ENCODE data around the gene OLFM1.

Gene OLFM1

GRCh38 chr9:135090081-135090480 is 2.6 kb downstream of the OLFM1 start:
- no peak for DNase-seq (ENCODE audit: low read depth)

DNA sequence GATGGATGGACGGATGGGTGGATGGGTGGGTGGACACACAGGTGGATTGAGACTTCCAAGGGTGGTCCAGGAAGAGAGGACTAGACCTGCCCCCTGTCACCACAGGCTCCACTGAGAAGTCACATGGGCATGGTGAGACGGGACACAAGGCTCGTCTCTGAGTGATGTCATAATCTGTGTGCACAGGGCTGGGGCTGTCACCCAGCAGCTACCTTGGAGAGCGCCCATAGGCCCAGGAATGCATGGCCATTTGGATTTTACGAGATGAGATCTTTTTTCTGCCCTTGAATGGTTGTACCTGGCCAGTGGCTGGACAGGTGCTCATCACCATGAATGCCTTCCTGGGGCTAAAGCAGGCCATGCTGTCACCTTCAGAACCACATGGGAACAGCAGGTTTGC is 3.1 kb downstream of the OLFM1 start:
- DNase-seq (ENCODE audit: low read depth) = no peak

- DNase-seq (ENCODE audit: low read depth) = no peak
Observed at GRCh38 chr9:135091545-135091944, 4.1 kb downstream of the OLFM1 start.

GRCh38 chr9:135093111-135093510 is 5.6 kb downstream of the OLFM1 start:
- no peak for DNase-seq (ENCODE audit: low read depth)

DNA sequence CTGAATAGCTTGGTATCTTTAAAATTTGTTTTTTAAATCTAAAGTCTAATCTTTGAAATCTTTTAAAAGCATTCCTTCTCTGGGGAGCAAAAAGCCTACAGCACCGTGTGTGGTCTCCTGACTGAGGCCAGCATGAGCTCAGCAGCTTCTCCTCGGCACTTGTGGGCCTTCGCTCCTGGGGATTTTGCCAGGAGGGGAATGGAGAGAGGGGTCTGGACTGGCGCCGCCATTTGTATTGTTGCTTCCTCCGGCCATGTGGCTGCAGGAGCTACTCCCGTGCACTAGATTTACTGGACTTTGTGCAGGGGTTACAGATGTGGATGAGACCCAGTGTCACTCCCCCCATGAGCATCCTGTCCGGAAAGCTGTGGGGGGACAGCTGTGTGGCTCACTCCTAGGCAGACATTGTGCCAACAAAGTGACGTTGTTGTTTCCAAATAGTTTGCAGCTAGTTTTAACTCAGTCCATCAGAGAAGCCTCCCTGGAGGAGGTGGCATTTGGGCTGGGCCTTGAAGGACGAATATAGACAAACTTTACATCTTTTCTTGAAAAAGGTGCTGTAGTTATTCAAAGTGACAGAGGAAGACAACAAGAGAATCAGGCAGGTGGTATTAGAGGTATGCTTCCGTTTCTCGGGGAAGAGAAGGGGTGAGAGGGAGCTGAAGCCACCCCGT is 6.6 kb downstream of the OLFM1 start:
- no peak for DNase-seq (ENCODE audit: low read depth)

GRCh38 chr9:135095470-135096407 is 8.3 kb downstream of the OLFM1 start:
- no peak for DNase-seq (ENCODE audit: low read depth)

DNA sequence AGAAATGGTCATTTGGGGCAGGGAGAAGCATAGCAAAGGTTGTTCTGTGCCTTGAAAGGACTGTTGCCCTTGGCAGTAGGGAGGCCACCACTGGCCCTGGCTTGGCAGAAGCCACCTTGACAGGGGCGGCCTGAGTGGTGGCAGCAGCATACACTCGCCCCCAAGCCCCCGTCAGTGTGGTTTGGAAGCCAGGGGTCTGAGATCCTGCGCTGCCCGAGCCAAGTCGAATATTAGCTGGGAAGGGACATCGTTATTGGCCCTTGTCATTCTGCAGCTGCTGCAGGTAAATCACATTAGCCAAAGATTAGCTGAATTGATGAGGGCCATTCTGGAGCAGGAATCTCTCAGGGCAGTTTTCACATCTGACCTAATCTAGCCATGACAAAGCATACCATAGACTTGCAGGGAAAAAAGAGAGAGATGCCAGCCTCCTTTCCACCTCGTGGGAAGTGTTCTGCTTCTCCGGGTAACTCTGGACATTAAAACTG is 9.0 kb downstream of the OLFM1 start:
- DNase-seq (ENCODE audit: low read depth) = no peak

GRCh38 chr9:135098400-135099105 is 11.1 kb downstream of the OLFM1 start:
- DNase-seq (ENCODE audit: low read depth) = no peak

DNA sequence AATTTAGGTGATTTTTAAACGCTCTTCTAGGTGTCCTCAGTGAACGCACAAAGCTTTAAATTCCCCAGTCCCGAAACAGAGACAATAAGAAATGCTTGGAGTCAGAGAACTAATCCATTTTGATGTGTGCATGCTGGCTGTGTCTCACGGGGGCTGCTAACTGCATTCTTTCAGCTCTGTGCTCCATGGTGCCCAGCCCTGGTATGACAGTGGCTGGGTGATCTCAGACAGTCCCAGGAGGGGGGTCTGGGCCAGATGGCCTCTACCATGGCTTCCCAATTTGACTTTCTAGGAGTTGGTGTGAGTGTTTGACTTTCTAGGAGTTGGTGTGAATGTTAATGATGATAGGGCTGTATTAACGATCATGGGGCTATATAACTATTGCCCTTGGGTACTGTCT is 12.1 kb downstream of the OLFM1 start:
- no peak for DNase-seq (ENCODE audit: low read depth)

GRCh38 chr9:135100241-135100681 is 12.8 kb downstream of the OLFM1 start:
- no peak for DNase-seq (ENCODE audit: low read depth)

GRCh38 chr9:135100725-135101410 is 13.4 kb downstream of the OLFM1 start:
- no peak for DNase-seq (ENCODE audit: low read depth)

DNA sequence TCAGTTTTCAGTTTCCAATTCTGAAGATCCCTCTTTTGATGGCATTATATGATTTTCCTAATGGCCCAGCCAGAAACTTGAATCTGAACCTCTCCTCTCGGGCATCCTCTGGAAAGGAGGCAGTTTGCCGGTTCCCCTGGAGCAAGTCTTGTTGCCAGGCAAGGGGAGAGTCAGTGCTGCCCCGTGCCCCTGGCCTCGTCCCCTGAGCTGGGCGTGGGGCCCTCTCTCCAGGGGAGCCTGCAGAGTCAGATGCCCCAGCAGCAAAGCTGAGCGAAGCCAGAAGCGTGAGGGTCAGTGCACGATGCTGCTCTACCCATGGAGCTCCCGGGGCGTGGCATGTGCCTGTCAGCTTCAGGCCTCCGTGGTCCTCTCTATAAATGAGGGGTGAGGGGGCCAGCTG is 14.0 kb downstream of the OLFM1 start:
- no peak for DNase-seq (ENCODE audit: low read depth)

GRCh38 chr9:135101926-135102325 is 14.5 kb downstream of the OLFM1 start:
- no peak for DNase-seq (ENCODE audit: low read depth)

DNA sequence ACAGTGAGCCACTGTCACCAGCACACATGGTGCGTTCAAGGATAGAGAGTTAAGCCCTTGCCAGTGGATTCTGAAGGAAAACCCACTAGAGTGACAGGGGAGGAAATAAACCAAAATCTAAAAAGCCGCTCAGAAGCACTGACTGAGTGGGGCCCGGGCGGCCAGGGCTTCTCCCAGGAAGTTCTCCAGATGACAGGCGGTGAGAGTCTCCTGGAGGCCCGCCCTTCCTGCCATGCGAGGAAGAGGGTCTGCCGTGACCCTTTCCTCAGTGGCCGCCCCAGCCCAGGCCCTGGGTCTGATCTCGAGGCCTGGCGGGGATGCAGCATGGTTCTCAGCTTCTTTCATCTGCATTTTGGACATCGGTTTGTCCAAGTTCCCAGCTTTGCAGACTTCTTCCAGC is 14.9 kb downstream of the OLFM1 start:
- no peak for DNase-seq (ENCODE audit: low read depth)

DNA sequence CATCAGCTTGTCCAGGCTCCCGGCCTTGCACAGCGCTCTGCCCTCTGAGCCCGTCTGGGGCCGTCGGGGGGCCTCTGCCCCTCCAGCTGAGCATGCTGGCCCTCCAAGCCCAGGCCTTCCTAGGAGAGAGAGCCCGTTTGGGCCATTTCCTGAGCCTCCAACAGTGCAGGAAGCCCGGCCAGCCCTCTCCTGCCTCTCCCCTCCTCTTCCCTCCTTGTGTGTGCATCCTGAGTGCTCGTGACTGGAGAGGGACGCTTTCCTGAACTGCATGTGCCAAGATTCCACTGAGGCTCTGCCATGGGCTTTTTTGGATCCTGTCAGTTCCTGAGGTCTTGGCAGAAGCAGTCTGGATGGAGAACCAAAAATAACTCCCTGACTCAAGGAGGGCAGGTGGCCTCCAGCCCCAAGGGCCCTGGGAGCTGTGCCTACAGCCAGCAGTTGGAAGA is 15.6 kb downstream of the OLFM1 start:
- DNase-seq (ENCODE audit: low read depth) = no peak

DNA sequence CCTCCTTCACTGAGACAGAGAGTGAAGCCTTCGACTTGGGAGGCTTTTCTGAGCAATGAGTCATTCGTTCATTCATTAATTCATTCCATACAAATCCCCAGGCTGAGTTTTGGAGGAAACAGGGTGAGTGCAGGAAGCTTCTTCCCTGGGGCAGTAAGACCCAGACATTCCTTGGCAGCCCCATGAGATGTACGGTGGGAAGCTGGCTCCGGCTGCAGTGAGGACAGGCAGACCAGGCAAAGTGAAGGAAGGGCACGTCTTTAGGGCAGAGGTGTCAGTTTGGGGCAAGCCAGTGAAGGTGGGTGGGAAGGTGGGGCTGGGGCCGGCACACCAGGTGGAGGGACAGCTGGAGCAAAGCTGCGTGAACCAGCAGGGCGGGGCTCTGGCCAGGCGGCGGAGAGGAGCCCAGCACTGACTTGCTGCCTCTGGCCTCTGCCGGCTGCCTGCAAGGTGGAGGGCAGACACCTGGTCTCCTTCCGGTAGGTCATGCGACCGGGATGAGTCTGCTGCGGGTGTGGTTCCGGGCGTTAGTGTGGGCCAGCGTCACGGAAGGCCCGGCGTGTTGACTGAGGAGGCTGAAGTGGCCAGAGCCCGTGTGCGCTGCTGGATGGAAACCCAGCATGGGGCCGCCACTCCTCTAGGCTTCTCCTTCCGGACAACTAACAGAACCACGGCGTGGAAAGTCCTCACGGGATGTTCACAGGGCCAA is 16.6 kb downstream of the OLFM1 start:
- DNase-seq (ENCODE audit: low read depth) = no peak

DNA sequence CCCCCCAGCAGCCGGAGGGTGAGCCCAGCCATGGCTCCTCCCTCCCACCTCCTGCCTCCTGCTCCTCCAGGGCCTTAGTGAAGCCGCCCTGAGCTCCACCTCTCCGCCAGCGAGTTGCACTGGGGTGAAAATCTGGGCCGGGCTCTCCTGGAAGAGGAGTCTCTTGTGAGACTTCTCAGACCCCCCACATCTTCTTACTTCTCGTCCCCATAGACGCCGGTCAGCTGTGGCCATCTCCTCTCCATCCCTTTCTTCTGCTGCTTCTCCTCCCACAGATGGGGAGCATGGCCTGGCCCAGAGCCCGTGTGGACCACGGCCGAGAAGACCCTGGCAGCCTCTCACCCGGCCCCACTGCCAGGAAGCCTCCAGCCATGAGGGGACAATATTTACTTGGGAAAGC is 17.3 kb downstream of the OLFM1 start:
- no peak for DNase-seq (ENCODE audit: low read depth)

DNA sequence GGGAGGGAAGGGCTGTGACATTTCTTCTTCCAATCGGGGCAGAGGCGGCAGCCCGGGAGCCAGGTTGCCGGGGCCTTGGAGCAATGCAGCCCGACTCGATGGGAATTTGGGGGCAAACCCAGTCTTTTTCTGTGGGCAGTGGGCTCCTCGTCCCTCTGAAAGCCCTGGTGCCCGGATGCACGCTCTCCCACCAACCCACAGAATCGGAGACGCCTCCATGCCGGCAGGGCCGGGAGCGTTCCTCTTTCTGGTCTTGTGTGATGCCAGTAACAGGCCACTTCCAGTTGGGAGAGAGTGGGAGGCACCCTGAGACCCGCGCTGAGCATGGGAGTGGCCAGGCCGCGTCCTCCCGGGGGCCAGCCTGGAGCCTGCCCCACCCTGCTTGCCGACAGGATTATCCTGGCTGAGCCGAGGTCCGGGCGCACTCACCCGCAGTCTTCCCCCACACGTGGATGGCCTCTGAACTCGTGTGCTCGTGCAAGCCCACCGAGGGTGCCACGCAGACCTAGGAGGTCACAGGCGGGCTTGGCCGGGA is 17.8 kb downstream of the OLFM1 start:
- no peak for DNase-seq (ENCODE audit: low read depth)

- DNase-seq (ENCODE audit: low read depth) = no peak
Observed at GRCh38 chr9:135105938-135106491, 18.5 kb downstream of the OLFM1 start.

GRCh38 chr9:135106551-135107270 is 19.2 kb downstream of the OLFM1 start:
- DNase-seq (ENCODE audit: low read depth) = no peak
